Occipital lobe (tissue), 2 donors: ENCODE data around the gene RIN2. TPM values are rescaled to one million over a fixed set of nuclear protein-coding genes. Genes with fewer than 3 reads are reported as not detected.

Experiments
- DNase-seq: peaks from one replicate; lab custom pipeline; 2025; lab: John Stamatoyannopoulos, UW
- total RNA-seq: library from RNA; depleted of rRNA; stranded (reverse); fragments of >200 nt; gene quantifications from one replicate; pipeline ENCODE4 v1.2.3, GENCODE V29; 2014

The RIN2 gene, protein sequence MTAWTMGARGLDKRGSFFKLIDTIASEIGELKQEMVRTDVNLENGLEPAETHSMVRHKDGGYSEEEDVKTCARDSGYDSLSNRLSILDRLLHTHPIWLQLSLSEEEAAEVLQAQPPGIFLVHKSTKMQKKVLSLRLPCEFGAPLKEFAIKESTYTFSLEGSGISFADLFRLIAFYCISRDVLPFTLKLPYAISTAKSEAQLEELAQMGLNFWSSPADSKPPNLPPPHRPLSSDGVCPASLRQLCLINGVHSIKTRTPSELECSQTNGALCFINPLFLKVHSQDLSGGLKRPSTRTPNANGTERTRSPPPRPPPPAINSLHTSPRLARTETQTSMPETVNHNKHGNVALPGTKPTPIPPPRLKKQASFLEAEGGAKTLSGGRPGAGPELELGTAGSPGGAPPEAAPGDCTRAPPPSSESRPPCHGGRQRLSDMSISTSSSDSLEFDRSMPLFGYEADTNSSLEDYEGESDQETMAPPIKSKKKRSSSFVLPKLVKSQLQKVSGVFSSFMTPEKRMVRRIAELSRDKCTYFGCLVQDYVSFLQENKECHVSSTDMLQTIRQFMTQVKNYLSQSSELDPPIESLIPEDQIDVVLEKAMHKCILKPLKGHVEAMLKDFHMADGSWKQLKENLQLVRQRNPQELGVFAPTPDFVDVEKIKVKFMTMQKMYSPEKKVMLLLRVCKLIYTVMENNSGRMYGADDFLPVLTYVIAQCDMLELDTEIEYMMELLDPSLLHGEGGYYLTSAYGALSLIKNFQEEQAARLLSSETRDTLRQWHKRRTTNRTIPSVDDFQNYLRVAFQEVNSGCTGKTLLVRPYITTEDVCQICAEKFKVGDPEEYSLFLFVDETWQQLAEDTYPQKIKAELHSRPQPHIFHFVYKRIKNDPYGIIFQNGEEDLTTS
- total RNA-seq: 20.0 TPM

DNA sequence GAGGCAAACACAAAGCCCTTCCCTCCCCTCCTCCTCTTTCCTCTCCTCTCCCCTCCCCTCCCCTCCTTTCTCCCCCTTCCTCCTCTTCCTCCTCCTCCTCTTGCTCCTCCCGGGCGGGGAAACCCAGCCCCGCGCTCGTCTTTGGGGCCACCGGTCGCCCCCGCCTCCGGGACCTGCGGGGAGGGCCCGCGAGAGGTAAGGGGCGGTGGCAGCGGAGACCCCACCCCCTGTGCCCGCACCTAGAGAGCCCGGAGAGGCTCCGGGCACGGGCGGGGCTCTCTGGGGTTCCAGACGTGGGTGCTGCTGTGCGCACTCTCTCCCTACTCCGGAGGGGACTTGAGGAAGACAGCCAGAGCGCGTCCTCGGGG, at the start of gene RIN2:
RIN2 (plus strand) TSS at position 126 of the 368 bp plus-strand sequence. CDS start 131,344 bp downstream, outside the sequence.
- no peak for DNase-seq

DNA sequence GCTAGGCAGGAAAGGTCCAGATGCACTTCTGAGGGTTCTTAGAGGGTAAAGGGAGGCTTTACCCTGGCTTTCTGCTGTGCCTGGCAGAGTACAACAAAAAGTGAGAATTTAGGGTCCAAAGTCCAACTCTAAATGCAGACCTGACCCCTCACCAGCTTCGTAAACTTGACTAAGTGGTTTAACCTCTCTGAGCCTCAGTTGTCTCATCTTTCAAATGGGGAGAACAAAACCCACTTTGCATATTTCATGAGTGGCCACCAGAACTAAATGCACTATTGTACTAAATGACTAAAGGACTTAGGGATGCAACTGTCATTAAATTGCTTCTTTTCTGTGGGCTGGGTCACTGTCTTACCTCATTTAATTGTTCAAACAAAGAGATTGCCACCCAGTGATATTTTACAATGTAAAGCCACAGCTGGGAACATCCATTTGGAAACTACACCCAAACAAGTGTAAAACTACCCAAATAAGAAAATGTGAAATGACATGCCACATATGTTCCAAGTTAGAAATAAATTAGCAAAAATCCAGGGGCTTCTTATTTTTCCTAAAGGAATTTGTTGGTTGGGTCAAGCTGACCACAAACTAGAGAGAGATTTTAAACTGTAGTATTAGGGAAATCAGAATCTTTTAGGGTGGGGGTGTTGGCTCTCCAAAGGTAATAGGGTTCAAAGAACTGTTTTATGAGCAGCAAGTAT, 48.3 kb upstream of the RIN2 start:
- DNase-seq: no peak

DNA sequence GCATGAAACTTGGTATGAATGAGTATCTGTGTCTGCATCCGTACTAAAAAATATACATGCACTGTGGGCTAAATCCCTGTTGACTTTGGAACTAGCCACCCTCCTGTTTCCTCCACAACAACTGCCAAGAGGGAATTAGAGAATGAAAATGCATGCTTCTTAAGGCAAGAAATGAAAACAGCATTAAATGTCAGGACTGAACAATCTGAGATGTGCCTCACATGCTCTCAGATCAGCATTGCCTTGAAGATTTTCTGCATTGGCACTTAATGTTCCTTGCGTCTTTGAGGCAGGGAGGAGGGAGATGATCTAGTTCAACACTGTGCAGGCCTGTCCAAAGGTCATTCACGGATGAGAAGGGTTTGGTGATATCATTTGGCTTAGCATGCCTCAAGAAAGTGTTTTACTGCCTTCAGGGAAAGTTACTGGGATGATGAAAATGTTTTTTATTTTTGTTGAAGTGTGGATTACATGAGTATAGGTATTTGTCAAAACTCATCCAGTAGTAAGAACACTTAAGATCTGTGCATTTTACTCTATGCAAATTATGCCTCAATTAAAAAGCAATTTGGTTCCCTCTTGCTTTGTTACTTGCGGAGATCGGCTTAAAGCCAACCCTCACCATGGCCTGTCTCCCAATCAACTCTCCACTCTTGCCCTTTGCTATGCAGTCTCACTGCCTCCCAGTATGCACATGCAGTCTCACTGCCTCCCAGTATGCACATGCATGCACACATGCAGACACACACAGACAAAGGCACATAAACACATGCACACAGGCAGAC, 47.5 kb upstream of the RIN2 start:
- DNase-seq: no peak

DNA sequence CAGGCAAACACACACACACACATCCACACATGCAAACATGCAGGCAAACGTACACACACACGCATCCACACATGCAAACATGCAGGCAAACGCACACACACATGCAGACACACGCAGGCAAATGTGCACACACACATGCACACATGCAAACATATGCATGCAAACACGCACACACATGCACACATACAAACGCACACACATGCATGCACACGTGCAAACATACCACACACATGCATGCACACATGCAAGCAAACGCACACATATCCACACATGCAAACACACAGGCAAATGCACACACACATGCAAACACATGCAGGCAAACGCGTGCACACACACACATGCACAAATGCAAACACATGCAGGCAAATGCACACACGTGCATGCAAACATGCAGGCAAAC, 46.9 kb upstream of the RIN2 start:
- DNase-seq: no peak

DNA sequence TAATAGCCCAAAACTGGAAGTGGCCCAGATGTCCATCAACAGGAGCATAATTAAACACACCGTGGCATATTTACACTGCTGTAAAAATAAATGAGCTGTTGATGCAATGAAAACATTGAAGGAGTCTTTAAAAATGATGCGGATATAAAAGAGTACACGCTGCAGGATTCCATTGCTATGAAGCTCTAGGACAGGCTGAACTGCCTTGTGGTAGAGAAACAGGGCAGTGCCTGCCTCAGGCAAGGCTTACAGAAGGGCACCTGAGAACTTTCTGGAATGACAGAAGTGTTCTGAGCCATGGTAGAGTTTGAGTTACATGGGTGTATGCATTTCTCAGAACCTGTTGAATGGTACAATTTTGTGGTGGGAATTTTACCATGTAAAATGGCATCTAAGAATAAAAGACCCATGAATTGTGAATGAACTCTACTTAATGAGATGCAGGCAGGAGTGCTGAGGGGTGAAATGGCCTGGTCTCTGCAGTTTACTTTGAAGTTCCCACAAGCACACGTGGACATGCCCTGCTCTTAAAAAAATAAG, 45.3 kb upstream of the RIN2 start:
- DNase-seq: no peak

DNA sequence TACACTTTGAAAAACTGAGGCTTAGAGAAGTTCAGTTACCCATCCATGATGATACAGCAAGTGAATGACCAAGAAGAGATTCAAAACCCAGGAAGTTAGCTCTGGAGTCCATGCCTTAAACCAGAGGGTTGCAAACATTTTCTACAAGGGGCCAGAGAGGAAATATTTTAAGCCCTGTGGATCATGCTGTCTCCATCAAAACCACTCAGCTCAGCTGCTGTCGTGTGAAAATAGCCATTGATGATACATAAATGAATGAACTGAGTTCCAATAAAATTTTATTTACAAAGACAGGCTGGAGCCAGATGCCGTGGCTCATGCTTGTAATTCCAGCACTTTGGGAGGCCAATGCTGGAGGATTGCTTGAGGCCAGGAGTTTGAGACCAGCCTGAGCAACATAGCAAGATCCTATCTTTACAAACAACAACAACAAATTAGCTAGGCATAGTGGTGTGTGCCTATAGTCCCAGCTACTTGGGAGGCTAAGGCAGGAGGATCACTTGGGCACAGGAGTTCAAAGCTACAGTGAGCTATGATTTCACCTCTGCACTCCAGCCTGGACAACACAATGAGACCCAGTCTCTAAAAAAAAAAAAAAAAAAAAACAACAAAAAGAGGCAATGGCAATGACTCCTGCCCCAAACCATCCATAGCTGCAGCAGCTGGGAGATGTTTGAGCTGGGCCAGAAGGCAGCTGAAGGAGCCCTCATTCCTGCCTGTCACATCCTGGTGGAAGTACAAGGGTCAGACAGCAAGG, 44.1 kb upstream of the RIN2 start:
- no peak for DNase-seq

DNA sequence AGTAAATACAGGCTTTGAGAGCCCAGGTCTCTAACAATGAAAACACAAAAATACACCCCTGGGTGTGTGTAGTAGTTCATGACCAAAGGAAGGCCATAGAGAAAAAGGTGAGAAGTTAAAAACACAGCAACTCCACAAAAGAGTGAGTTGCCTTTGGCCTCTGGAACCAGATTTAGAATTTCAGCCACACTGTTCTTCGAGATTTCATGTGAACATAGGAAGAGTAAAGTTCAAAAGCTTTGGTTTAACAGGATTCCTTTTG, 43.5 kb upstream of the RIN2 start:
- no peak for DNase-seq

DNA sequence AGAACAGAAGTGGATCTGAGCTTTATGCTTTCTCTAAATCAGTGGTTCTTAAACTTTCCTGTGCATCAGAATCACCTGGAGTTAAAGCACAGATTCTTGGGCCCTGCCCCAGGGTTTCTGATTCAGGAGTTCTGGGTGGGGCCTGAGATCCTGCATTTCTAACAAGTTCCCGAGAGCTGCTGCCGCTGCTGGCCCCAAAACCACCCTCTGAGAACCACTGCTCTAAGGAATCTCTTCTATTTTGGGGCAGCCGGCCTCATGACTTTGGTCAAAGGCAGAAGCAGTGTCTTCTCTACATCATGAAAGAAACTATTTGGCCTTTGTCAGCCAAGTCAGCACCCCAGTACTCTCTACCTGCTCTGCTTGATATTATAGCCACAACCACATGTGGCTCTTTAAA, 42.1 kb upstream of the RIN2 start:
- no peak for DNase-seq

DNA sequence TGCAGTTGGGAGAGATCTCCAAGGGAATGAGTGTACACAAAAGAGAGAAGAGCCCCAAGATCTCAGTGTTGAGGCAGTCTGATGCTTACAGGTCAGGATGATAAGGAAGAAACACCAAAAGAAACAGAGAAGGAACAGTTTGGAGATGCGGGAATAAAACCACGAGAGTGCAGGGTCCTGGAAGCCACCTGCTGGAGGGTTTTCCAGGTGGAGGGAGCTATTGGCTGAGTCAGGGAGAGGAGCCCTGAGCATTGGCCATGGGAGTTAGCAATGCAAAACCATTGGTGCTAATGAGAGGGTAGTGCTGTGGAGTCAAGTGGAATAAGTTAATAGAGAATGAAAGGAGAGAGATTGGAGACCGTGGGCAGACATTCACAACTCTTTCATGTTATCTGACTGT, 39.2 kb upstream of the RIN2 start:
- DNase-seq: no peak

DNA sequence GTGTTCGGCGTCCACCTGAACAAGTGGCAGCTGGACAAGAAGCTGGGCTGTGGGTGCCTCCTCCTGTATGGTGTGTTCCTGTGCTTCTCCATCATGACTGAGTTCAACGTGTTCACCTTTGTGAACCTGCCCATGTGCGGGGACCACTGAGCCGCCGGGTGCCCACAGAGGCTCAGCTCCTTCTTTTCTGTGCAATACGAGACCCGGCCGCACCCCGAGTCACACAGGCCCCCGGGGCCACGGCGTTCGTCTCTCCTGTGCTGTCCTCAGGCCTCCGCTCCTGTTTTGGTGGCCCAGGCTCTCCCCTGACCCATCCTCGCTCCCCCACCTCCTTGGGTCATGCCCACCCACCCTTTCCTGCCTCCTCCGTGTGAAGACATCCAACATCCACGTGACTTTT, 37.1 kb upstream of the RIN2 start:
- DNase-seq: no peak

DNA sequence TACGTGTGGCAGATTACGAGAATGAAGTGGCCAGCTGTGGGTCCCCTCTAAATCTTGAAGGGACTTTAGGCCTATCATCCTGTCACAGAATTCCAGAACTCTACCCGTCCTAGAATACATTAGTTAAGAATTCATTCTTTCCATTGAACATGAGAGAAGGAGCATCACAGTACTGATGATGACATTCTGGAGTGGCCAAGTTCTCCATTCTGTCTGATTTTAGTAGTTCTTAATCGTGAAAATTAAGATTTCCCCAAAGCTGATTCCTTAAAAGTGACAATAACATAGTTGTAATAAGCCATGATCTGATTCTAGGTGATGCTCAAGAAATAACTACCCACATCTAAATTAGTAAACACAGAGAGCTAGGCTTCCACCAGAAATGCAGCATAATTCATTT, 35.0 kb upstream of the RIN2 start:
- DNase-seq: no peak

DNA sequence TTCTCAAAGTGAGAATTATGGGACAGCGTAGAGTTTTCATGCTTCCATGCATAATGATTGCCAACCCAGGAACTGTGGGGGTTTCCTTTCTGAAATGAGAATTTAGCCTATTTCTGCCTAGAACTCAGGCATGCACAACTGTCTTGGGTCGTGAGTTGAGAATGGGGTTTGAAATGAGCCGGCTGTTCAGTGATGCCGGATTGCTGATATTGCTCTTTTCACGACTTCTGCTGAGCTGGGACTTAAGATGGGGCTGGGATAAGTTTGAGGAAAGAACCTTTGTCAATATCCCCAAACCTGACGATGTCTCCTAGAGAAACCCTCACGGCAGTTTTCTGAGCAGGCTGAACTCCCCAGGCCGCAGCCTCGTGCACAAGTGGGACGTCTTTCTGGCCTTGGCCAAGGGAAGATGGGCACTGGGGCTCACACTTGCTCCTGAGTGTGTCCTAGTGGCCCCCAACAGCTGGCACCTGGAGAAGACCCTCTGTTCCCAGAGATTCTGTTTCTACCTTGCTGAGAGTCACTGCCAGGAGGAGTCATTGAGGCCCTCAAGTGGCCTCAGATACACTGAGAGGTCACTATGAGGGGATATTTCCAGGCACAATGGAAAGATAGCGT, 34.1 kb upstream of the RIN2 start:
- DNase-seq: no peak

DNA sequence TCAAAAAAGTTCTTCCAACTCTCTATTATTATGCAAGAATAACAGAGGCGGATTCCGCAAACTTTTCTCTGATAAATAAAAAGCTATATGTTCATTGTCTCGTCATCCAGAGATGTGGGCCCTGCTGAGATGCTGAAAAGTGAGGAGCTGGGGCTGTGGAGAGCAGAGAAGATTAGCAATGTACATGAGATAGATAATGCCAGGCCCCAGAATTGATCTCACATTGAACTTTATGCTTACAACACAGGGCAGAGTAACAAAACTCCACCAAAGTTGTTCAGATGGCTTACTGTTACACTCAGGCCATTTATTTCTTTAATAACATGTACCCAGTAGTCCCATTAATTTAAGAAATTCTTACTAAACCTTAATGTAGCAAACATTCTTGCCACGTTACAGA, 32.7 kb upstream of the RIN2 start:
- DNase-seq: no peak

DNA sequence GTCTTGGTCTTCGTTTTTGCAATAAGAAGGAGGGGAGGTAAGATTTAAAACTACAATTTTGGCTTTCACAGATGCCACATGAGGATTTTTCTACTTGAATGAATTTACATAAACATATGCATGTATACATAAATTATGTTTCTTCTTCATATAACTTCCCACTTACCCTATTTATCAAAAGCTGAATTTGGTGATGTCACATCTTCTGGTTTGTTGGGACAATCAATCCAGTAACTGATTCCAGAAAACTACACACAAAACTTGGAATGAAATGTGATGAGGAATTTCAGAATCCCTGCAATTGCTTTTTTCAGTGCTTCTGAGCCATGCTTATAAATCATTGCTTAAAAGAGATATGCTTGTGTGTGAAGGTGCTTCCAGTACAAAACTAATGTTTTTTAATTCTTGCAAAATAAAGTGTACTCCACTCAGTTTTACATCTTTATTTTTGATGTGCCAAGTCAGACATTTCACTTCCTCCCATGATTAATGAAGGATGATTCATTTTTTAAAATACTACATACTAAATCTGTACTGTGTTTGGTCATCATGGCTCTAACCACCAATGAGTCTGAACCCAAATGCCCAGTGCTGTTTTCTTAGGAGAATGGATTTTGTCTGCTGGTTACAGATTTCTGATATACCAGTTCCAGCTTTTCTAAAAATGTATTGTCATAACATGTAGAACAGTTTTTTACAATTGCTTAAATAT, 32.1 kb upstream of the RIN2 start:
- no peak for DNase-seq

DNA sequence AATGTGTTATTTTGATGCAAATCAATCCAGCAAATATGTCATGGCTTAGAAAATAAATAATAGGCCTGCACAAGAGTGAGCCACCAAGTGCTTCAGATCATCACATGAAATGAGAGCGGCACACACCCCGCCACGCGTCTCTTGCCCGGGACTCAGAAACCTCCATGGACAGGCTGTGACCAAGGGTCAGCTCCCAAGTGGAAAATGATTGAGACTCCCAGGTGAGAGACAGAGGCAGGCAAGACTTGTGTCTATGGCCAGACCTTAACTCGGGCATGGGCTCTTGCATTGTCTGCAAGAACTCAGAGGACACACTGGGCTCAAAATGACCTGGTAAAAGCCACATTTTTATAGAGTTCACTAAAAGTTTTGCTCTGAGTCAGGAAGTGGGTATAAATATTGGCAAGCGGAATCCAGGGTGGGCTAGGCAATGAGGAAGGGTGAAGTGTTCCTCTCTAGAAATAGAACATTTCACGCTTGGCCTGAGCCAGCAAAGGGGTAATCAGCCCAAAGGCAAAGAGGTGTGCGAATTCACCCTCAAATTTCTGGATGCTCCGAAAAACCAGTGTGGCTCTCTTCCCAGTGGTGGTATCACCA, 30.7 kb upstream of the RIN2 start:
- DNase-seq: no peak

DNA sequence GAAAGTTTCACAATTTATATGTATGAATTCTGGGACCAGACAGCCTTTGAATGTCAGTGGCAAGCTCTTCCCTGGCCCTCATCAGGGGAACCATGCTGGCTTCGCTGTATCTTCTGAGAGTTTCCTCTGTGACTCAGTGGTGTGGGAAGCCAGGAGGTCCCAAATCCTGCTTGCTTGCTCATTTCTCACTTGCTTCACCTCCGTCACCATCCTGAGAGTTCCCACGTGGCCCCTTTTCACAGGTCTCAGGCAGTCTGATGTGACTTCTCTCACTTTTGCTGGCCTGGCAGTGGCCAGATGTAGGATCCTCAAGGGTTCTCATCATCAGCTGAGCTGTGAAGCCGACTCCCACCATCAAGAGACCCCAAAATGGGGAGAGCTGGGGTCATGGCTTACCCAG, 28.4 kb upstream of the RIN2 start:
- no peak for DNase-seq

DNA sequence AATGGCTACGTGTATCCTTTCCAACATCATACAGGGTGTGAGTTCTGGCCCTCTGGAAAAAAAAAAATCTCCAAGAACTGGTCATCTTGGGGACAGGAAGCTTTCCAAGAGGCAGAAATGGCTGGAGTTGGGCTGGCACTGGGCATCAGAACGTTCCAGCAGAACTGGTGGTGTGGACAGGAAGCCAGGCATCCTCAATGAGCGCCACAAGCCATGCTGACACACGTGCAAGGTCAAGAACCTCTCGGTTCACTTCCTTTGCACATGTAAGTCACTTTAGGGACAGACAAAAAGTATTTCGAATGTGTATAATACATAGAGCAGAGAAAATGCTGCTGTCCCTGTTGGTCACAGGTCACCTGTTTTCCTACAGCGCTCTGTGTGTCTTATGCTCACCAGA, 27.4 kb upstream of the RIN2 start:
- DNase-seq: no peak

DNA sequence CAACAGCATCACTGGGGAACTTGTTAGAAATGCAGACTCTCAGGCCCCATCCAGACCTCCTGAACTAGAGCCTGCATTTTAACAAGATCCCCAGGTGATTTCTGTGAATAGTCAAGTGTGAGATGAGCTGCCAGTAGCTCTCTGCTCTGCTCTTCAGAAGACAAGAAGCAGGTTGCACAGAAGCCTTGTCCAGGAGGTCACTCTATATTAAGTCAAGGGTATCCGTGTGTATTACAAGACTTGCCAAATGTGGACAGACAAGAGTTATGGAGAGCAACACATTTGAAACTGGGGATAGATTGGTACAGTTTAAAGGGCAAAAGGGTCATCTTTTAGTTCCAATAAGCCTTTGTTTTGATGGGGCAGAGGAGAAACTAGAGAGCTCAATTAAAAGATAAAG, 23.2 kb upstream of the RIN2 start:
- no peak for DNase-seq

DNA sequence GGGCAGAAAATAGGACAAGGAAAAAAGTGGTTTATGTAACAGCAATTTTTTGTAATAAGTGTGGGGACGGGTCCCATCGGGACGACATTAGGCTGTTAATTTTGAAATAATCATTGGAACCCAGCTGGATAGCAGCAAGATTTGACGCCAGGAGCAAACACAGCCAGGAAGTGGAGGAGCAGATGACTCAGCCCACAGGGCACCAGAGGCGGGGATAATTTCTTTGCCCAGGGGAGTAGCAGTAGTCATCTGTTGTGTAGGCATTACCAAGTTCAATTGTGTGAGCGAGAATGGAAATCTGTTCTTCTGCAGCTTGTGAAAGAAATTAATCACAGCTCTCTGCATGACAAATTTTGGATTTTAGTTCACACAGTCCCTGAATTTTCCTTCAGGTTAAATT, 22.6 kb upstream of the RIN2 start:
- peak; percentile 64 for DNase-seq
